GM21786 (cell line): ENCODE results near the gene RFX4.

Source experiments
- ATAC-seq: cut with Tn5 transposase; IDR thresholded peaks from one replicate; pipeline ENCODE4 v1.9.1; 2021; ENCODE audit not compliant: unreplicated experiment

Gene RFX4

DNA sequence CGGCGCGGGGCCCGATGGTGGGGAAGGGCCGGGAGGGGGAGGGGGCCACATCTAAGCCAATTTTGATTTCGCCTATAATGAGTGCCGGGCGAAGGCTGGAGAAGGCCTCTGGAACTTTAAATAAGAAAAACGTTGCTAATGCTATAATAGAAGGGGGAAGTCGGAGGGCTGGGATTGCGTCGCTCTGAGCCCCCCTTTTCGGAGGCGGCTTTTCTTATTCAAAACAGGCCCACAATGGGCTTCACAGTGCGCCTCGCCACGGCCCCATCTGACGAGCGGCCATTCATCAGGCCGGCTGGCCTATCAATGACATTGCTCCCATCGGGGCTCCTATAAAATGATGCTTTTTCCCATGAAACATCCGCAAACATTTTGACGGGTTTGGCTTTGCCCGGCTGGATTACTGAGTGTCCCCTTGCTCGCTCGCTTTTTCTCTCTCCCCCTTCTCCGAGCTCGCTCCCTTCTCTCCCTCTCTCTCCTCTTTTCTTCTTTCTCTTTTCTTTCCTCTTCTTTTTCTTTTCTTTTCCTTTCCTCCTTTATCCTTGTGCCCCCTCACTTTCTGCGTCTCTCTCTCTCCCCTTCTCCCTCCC lies at the start of gene RFX4:
Gene RFX4, plus strand, starts transcription at position 364 of the 590 bp plus-strand sequence. CDS start 317 bp downstream, outside the sequence.
- ATAC-seq, result no peak

DNA sequence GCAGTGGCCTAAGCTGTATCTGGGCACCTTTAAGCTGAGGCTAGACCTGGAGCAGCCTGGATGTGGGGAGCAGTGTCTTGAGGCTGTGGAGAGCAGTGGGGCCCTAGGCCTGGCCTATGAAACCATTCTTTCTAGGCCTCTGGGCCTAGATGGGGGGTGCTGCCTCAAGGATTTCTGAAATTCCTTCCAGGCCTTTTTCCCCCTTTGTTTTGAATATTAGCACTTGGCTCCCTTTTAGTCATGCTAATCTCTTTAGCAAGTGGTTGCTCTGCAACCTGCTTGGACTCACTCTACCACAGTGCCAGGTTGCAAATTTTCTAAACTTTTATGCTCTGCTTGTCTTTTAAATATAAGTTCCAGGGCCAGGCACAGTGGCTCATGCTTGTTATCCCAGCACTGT lies 41.6 kb upstream of the RFX4 start:
- ATAC-seq, result no peak

DNA sequence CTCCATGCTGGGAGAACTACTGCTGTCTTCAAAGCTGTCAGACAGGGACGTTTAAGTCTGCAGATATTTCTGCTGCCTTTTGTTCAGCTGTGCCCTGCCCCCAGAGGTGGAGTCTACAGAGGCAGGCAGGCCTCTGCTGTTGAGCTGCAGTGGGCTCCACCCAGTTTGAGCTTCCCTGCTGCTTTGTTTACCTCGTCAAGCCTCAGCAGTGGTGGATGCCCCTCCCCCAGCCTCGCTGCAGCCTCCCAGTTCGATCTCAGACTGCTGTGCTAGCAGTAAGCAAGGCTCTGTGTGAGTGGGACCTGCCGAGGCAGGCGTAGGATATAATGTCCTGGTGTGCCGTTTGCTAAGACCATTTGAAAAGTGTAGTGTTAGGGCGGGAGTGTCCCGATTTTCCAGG lies 31.4 kb upstream of the RFX4 start:
- no peak for ATAC-seq

DNA sequence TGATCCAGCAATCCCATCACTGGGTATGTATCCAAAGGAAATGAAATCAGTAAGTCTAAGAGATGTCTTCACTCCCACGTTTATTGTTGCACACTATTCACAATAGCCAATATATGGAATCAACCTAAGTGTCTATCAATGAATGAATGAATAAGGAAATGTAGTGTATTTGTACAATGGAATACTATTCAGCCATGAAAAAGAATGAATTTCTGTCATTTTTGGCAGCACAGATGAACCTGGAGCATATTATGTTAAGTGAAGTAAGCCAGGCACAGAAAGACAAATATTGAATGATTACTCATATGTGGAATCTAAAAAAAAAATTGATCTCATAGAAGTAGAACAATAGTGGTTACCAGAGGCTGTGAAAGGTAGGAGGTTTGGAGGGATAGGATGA lies 30.6 kb upstream of the RFX4 start:
- ATAC-seq, result no peak

DNA sequence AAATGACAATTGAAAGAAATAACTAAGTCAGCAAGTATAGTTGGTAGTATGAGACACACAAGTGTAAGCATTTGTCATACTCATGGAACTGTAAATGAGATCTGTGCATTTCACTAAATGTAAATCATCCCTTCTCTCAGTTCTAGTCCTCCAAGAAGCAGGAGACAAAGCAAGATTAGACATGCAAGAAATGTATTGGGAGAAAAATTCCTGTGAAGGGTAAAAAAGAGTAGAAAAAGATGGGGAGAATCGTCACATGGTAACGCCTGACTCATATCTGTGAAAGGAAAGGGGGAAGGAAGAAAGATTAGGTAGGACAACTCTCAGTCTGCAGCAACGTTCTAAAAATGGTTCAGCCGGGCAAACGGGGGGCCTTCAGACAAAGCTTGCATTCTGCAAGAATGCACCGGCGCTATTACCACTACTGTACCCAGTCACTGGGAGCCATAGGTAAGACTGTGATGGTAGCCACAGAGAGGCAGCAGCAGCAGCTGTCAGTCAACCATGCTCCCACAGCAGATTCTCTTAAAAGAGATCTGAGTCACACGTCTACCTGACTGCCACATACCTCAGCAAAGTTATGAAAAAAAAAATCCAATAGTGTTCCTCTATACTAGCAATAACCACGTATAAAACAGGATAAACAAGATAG lies 18.0 kb upstream of the RFX4 start:
- ATAC-seq, result no peak

DNA sequence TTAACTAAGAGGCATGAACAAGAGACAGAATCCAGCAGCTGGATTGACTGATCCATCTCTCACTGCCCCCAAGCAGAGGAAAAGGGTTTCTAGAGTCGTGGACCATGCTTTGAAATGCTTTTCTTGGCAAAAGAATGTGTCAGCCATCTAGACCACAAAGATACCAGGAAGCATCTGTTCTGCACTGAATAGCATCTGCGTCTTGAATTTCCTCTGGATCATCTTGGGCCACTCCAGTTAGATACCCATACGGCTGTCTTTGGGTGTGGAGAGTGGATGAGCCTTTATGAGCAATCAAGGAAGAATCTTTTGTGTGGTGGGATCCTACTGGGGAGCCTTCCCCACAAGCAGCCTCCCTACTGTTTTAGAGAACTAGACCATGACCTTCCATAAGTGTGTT lies 16.0 kb upstream of the RFX4 start:
- no peak for ATAC-seq

DNA sequence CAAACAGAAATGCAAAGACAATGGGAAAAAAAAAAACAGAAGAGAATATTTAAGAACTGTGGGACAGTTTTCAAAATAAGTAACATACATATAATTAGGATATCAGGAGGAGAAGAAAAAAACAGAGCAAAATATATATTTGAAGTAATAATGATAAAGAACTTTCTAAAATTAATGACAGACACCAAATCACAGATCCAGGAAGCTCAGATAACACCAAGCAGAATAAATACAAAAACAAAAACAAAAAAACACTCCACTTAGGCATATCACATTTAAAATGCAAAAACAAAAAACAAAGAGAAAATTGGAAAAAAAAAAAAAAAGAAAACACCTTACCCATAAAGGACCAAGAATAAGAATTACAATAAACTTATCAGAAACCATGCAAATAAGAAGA lies 9.6 kb upstream of the RFX4 start:
- ATAC-seq, result no peak

DNA sequence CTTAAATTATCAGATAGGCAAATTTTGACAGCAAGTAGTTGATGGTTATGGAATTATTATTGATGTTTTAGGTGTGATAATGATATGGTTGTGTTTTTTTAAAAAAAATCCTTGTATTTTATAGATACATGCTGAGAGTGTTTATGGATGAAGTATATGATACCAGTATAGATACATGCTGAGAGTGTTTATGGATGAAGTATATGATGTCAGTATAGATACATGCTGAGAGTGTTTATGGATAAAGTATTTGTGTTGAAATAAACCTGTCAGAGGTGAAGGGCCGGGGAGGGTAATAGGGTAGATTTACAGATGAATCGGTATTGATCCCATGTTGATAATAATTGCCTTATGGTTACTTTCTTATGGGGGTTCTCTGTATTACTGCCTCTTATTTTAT lies 6.0 kb upstream of the RFX4 start:
- ATAC-seq, result no peak

DNA sequence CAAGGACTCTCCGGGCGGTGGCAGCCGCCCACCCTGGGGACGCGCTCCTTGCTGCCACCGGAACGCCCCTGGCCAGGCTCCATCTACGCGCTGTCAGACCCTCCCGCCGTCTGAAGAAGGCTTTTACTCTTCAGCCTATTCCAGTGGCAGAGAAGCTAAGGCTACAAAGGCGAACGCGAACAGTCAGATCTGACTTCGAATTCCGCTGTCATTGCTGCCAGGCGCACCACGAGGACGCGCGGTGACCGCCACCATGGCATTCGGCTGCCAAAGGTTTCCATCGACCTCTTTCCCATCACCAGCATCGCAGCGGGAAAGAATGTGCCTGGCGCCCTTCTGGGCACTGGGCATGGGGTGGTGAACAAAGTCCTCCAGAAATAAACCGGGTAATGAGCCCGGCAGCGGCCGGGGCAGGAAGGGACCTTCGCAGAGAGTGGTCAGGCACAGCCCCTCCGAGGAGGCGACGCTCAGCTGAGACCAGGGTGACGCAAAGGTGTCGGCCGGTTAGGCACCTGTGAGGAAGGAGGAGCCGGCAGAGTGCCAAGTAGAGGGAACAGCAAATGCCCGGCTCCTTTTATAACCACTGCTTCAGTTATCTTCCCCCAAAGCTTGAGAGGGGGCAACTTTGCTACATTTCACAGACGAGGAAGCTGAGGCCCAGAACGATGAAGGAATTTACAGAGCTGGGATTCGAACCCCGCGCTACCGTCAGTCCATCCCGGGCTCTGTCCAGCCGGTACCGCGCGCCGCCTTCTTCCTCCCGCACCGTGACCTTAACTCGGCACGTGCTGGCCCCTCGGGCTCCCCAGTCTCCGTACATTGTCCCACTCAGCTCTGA lies 1.9 kb upstream of the RFX4 start:
- no peak for ATAC-seq

DNA sequence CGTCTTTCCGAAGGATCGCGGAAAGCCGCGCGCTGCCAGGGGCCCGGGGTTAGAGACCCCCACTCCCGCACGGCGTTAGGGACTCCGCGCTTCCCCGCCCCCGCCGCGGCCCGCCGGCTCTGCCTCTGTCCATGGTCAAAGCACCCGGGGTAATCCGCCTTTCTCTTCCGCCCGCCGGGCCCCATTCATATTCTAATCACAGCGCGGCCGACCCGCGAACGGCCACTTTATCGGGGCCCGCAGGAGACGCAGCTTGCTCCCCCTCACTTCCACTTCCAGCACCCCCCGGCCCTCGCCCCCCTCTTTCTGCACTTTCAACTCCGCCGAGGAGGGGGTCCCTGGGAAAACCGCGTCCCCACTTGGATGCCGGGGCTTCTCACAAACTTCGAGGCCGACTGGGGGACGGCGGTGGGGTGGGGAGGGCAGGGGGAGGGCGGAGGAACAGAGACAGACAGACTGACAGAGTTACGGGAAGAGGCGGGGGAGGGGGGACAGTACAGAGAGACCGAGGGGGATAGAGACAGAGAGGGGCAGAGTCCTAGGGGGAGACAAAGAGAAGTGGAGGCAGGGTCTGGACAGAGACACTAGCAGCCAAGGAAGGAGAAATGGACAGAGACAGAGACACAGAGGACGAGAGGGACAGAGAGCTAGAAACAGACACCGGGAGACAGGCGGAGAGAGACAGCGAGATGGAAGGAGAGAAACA lies 1.1 kb upstream of the RFX4 start:
- no peak for ATAC-seq

DNA sequence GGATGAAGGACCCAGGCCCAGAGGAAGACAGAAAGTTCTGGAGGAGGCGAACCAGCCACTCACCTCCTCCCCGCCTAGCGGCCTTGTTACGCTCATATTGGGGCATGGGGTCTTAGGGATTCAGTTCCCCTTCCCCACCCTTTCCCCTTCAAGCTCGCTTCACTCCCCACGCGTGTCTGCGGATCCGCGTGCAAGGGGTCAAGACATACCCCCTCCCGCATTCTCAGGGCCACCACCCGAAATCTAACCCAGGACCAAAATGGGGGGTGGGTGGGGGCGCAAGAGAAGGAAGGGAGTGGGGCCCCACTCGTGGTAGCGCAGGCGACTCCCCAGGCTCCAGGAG lies 584 bp upstream of the RFX4 start:
- no peak for ATAC-seq

DNA sequence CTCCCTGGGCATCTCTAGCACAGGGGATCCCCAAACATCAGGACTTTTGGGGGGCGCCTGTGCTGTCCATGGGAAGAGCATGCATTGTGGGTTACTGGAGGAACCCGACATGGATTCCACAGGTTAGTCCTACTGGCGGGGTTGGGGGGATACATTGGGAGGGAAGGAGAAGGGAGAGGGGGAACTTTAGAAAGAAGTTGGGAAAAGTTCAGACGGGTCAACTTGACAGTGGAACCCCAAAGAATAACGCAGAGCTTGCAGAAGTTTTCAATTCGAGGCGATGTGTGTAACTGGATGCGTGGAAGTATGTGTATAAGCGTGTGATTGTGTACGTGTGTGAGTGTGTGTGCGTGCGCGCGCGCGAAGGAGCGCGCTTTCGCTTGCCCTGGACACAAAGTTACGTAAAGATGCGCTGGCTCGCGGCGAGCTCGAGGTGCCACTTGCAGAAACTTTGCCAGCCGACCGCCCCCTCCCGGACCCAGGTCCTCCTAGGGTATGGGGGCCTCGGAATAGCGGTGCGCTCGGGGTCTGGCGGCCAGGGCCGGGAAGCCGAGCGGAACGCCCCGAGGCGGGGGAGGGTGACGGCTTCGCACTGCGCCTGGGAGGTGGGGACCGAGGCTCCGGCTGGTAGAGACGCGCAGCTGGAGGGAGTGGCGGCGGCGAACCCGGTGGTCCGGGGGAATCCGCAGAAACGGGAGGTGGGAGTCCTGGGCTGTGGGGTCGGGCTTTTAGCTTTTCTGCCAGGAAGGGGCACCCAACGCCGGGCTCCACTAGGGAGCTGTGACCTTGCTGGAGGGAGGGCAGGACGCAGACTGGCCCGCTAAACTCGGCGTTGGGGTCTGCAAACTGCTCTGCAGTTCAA lies 669 bp downstream of the RFX4 start:
- no peak for ATAC-seq

DNA sequence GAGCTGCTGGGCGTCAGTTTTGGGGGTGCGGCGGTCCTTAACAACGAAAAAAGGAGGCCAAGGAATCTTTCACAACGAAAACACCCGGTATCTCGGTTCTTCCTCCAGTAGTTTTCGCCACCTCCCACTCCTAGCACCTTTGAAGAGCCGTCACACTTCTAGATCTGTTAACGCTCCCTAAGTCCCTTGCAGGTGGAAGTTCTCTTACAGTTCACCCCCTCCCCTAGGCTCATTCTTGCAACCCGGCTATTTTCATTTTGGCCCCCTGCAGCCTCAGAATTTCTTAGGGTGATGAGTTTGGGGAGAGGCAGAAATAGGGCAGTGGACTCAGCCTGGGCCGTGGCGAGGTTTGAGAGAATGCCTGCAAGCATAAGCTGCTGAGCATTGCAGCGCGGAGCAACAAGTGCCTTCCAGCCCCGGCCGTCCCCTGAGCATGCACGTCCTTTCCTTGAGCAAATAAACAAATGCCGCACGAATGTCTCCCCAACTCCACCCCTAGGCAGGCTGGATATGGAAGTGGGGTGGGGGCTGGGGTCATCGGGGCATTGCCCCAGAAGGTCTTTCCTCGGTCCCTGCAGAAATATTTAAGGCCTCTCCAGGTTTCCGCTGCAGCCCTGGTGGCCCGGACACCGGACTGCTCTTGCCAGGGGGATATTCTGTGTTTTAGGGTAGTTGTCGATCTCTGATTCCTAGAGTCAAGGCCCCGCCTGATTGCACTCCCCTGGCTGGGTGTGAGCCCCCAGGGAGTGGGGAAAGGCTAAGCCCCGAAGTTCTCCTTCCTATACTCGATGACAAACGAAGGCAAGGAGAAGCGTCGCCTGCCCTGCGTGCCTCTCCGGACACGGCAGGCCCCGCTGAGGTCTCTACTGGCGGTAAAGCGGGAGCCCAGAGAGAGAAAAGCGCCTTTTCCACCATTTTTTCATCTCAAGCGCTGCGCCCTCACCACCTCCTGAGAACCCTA lies 1.6 kb downstream of the RFX4 start:
- ATAC-seq, result no peak

DNA sequence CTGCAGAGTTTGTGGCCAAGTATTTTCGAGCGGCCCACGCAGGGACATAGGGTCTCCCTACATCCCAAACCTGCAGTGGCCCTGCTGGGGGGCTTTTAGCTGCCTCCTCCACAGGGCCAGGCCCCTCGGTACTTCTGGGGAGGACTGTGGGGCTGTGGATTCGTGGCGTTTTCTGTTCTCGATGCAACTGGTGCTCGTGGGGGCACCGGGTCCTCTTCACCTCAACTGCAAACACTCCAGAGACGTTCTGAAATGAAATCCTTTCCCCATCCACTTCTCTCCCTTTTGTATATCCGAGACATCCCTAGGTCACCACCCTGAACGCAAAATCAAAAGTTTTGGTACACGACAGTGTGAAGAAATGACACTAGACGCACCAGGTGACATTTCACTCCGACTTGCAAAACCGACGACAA lies 2.3 kb downstream of the RFX4 start:
- no peak for ATAC-seq

DNA sequence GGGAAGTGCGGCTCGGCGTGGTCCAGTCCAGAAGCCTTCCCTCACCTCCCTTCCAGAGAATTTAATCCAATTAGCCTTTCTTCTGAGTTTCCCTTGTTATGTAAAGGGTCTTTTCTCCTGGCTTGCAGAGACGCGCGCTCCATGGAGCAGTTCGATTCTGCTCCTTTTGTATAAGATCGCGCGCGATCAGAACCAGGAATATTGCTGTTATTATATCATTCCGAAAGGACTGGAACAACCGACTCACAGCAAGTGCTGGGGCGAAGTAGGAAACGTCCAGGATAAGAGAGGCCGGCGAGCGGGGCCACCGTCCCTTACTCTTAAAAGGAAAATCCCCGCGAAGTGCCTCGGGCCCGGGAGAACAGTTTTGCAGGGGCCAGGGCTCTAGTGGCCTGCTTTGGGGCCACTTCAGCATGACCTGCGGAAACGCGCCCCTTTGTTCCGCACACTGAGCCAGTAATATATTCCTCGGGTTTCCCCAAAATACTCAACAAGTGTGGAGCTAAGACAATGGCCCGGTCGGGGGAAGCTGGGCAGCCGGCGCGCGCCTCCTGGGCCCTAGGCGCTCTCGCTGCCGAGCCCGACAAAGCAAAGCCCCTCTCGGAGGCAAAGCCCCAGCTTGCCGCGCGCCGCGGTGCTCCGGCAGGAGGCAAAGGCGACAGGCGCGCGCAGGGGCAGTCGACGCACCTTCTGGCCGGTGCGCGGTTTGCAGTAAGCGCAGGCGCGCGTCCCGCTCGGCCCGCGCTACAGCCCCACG lies 2.9 kb downstream of the RFX4 start:
- ATAC-seq, result no peak

DNA sequence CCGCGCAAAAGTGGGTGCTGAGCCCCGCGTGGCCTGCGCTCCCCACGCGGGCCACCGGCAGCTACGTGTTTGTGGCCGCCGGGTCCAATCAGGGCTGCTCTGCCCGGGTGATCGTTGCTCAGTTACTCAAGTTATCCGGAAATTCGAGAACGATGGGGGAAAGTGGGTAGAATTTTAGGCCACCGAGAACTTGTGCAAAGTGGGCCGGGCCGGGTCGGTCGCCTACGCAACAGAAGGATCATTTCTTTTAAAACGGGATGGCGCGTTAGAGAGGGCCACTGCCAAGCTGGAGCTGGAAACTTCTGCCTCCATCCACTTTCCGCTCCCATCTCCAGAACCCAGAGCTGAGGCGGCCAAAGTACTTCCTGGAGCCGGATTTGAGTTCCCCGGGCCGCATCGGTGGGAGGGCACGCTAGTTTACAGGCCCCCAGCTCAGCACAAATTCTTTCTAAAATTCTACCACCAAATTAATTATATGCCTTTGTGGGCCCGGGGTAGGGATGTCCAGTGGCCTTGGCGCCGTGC lies 3.5 kb downstream of the RFX4 start:
- no peak for ATAC-seq

DNA sequence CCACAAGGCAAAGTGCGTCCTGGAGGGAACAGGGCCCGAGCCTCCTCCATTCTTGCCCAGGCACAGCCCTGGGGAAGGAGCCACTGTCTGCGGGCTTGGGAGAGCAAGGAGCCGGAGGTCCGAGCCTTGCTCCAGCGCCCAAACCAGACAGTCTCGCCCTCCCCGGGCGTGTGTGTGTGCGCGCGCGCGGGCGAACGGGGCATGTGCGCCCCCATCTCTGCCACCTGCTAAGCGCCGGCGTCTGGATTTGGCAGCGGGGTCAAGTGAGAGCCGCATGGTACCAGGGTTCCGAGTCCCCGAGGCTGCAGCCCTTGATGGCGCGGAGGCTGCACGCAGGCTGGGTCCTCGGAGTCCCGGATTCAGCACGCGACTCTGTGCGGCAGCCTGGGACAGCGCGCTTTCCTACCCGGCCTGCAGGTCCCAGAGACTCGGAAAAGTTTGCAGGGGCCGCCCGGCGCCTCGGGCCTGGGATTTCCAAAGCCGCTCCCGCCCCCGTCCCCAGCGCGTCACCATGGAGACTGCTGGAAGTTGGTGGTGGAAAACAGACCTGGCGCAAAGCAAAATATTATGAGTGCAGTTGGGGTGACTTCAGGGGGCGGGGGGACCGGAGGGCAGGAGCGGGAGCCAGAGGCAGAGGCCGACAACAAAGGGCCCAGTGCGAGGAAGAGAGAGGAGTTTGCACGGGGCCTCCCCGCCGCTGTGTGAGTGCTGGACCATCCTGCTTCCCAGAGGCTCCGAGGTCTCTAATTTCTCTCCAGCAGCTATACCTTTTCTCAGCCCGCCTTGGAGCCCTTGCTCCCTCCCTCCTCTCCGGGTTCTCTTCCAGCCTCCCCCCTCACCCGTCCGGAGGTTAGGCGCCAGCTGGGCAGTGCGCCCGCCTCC lies 4.2 kb downstream of the RFX4 start:
- no peak for ATAC-seq

DNA sequence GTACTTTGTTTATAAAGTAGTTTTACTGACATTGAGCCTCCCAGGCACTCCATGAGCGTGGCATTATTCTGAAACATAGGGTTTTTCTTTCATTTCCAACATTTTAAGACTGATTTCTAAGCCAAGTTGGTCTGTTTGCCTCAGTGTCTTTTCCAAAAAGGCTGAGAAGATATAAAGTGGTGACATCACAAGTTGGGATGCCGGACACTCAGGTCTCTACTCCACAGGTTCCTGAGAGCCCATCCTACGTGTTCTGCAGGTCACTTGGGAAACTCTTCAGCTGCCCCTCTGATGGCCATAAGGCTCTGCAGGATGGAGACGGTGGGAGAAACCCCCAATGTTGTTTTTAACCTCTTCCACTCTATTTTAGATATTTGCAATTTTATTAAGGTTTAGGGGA lies 6.0 kb downstream of the RFX4 start:
- ATAC-seq, result no peak
